GM21786 (cell line): ENCODE measurements around the gene IFT81.
"Not testable (repeated sequence)": the region's sequence is repeated elsewhere in the genome, so short reads cannot be mapped to it uniquely, and the experiment has no call there.

Experiments
- ATAC-seq: cut with Tn5 transposase; IDR thresholded peaks from one replicate; pipeline ENCODE4 v1.9.1; 2021; ENCODE audit not compliant: unreplicated experiment

The IFT81 gene

DNA sequence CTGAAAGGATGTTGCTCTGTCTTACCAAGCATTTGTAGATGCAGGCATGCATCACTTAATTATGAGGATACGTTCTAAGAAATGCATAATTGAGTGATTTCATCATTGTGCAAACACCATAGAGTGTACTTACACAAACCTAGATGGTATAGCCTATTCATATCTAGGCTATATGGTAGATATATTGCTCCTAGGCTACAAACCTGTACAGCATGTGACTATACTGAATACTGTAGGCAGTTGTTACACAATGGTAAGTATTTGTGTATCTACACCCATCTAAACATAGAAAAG lies 75.9 kb downstream of the IFT81 start:
- no peak for ATAC-seq

DNA sequence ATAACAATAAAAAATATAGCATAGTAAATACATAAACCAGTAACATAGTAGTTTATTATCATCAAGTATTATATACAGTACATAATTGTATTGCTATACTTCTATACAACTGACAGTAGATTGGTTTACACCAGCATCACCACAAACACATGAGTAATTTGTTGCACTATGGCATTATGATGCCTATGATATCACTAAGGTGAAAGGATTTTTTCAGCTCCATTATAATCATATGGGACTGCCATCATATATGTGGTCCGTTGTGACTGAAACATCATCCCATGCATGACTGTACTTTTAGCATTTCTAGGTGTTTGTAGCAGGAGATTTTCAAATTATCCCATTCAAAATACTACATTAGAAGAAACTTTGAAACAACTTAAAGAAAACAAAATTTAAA lies 77.8 kb downstream of the IFT81 start:
- ATAC-seq, result no peak

GRCh38 chr12:110203546-110203945 lies 79.4 kb downstream of the IFT81 start:
- no peak for ATAC-seq

DNA sequence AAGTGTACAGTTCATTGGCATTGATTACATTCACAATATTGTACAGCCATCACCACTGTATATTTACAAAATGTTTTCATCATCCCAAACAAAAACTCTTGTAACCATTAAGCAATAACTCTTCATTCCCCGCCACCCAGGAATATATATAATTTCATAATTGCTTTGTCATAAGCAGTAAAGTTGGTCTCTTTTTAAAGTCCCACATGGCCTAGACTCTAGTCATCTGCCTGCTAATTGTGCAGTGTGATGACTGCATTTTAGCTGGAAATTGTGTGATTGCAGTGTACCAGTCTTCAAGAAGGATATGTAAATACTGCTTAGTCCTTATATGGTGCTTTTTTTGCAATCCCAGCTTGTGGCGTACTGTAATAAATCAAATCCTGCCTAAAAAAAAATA lies 81.8 kb downstream of the IFT81 start:
- ATAC-seq, result no peak

DNA sequence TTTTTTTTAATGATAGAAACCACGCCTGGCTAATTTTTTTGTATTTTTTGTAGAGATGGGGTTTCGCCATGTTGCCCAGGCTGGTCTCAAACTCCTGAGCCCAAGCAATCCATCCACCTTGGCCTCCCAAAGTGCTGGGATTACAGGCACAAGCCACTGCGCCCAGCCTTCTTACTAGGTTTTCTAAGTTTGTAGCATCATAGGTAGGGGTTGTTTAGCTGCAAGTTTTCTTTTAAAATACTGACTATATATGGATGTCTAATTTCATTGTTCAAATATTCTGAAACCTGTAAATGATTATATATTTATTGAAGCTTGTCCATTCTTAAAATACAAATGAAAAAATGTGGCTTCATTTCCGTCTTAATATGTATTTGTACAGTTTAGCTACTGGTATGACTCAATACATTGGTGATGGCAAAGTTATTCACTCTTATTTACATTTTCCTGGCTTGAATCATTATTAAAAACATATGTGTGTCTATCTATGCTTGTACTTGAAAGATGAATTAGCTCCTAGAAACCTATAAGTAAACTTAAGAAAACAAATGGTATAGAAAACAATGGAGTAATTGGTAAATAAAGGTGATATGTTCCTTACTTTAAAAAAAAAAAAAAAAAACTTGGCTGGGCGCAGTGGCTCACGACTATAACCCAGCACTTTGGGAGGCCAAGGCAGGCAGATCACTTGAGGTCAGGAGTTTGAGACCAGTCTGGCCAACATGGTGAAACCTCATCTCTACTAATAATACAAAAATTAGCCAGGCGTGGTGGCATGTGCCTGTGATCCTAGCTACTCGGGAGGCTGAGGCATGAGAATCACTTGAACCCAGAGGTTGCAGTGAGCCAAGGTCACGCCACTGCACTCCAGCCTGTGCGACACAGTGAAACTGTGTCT lies 87.7 kb downstream of the IFT81 start:
- ATAC-seq, result not testable (repeated sequence)

DNA sequence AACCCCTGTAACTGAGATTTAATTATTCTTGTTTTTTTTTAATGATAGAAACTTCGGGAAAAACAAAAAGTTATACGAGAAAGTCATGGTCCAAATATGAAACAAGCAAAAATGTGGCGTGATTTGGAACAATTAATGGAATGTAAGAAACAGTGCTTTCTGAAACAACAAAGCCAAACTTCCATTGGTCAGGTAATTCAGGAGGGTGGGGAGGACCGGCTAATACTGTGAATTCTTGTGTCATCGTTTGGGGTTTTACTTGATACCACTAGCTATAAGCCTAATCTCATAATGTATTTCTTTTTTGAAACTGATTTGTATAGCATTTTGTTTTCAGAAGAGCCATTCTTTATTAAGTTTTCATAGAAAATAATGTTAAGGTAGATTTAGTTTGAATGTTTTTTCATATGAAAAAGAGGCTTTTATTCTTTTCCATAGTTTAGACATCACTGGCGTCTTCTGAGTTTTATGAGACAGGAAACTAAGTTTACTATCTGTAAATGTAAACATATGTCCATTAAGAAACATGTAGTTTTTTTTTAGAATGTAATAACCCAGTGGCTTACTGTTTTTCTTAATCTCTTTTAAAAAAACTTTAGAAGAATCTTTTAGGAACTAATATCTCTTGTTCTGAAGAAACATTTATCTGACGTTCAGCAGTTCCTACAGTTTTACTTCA lies 94.0 kb downstream of the IFT81 start:
- ATAC-seq, result no peak

GRCh38 chr12:110222027-110222426 lies 97.9 kb downstream of the IFT81 start:
- ATAC-seq, result no peak

DNA sequence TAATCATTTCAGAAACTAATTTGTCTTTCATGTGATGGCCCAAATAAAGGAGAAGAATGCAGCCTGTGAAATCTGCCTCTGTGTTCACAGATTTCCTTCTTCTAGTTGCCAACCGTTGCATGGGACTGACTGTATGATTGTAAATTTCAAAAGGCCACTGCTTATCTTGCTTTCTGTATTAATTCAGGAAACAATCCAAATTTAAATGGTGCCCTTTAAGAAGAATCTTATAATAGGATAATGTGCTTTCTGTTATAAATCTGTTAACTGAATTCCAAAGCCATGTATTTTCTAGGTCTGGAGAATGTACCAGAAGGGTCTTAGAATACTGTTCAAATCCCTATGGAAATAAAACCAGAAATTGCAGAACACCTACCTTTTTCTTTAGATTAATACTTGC lies 98.3 kb downstream of the IFT81 start:
- no peak for ATAC-seq

GRCh38 chr12:110223777-110224378 lies 99.7 kb downstream of the IFT81 start:
- no peak for ATAC-seq

GRCh38 chr12:110224379-110225304 lies 100.5 kb downstream of the IFT81 start:
- no peak for ATAC-seq

GRCh38 chr12:110227138-110227537 lies 103.0 kb downstream of the IFT81 start:
- no peak for ATAC-seq

- ATAC-seq, result not testable (repeated sequence)
These were observed 104.2 kb downstream of the IFT81 start for GRCh38 chr12:110228348-110228747.

DNA sequence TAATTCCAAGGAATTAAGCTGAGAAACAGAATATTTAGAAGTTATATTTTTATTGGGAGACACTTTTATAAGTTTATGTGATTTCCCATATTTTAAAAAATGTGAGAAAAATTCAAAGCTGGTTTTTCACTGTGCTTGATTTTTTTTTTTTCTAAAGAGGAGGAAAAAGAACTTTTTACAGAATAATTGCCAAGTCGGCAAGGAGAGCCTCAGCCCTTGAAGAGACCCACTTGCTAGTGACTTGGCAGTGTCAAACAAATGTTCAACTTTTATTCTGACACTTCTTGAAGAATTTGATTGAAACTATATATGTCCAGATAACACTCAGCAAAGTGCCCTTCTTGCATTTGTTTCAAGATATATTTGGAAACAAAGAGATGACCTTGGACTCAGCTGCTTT lies 104.6 kb downstream of the IFT81 start:
- no peak for ATAC-seq

GRCh38 chr12:110229409-110229808 lies 105.3 kb downstream of the IFT81 start:
- no peak for ATAC-seq

DNA sequence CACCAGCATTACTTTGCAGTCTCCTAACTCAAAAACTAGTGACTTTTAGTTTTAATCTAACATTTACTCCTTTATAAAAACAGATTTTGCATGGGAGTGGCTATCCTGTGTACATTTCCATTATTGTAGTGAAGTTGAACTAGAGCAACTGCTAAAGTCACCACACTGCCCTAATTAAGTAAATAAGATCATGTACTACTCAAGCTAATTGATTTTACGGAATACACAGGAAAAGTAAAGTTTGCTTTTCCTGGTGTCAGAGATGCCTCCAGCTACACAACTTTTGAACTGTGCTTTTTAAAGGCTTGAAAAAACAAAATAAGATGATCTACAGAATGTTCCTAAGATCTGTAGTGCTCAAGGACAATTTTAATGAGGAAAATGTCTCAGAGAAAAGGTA lies 106.5 kb downstream of the IFT81 start:
- no peak for ATAC-seq

- no peak for ATAC-seq
These were observed 109.2 kb downstream of the IFT81 start for GRCh38 chr12:110233212-110233903.

- no peak for ATAC-seq
These were observed 110.2 kb downstream of the IFT81 start for GRCh38 chr12:110234331-110234751.

DNA sequence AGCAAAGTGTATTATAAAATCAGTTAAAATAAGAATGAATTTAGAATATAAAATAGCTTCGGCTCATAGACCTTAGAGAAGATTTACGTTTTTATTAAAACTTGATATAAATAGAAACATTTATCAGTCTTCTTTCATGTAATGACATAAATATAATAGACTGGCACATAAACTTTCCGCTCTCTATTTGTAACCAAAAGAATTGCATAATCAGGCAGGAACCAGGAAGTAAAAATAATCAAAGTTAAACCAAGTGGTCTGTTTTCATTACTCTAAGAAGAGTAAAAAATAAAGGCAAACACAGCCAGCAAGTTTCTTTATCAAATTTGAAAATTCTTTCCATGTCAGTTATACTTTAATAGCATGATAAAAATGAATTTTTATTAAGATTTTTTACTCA lies 110.6 kb downstream of the IFT81 start:
- no peak for ATAC-seq

GRCh38 chr12:110235383-110235782 lies 111.2 kb downstream of the IFT81 start:
- no peak for ATAC-seq

GRCh38 chr12:110243227-110243626 lies 119.1 kb downstream of the IFT81 start:
- ATAC-seq, result no peak
